Caco-2 (cell line): ENCODE data around the gene ERCC5. TPM values are rescaled to one million over a fixed set of nuclear protein-coding genes. Genes with fewer than 3 reads are reported as not detected.

ENCODE experiments used
- BruUV-seq: library from RNA; stranded (reverse); fragments of 400-500 nt; replicated peaks from 2 replicates; lab custom pipeline; 2021; lab: Mats Ljungman, UMichigan
- CTCF ChIA-PET: fragments of 300-600 bp; sonication (Branson Sonifier 250); formaldehyde crosslinking; loops from one replicate; lab custom pipeline; 2022; ENCODE audit warnings: antibody characterized with exemption; lab: Charles Lee
- POLR2A ChIA-PET: fragments of 300-600 bp; sonication (Branson Sonifier 250); formaldehyde crosslinking; loops from one replicate; lab custom pipeline; 2022; ENCODE audit warnings: antibody characterized with exemption; lab: Charles Lee
- DNase-seq, 2 experiments: peaks; one replicate each; pipeline versions ENCODE4 v3.0.0 to v3.0.0-alpha.2; 2020 to 2022
- H3K27me3 ChIP-seq: replicated peaks from 2 replicates; pipeline ENCODE4 v1.6.0; 2011; ENCODE audit warnings: low read length; ENCODE audit not compliant: control insufficient read depth, insufficient read depth
- H3K36me3 ChIP-seq: 2 replicates; pipeline ENCODE4 v1.5.1; 2011; ENCODE audit warnings: low read length; ENCODE audit not compliant: control insufficient read depth, insufficient read depth
- H3K4me1 ChIP-seq: fragments of 250-450 bp; sonication (Bioruptor Pico); 2 replicates; pipeline ENCODE4 v1.5.1; 2020; ENCODE audit warnings: mild to moderate bottlenecking
- H3K4me3 ChIP-seq: 2 replicates; pipeline ENCODE4 v1.5.1; 2011; ENCODE audit warnings: low read depth, mild to moderate bottlenecking, control low read depth, low read length
- H3K9me3 ChIP-seq: fragments of 250-450 bp; sonication (Bioruptor Pico); 2 replicates; pipeline ENCODE4 v1.5.1; 2020; ENCODE audit warnings: mild to moderate bottlenecking, moderate library complexity
- H3K27ac Mint-ChIP-seq: one replicate; pipeline ENCODE4 v1.8.0; 2022; ENCODE audit warnings: mixed read lengths; ENCODE audit not compliant: unreplicated experiment
- H3K27me3 Mint-ChIP-seq: one replicate; pipeline ENCODE4 v1.8.0; 2022; ENCODE audit warnings: mixed read lengths; ENCODE audit not compliant: insufficient read depth, unreplicated experiment
- H3K36me3 Mint-ChIP-seq: one replicate; pipeline ENCODE4 v1.8.0; 2022; ENCODE audit warnings: mild to moderate bottlenecking, mixed read lengths; ENCODE audit not compliant: insufficient read depth, unreplicated experiment
- H3K4me1 Mint-ChIP-seq: one replicate; pipeline ENCODE4 v1.8.0; 2022; ENCODE audit warnings: low read depth, mixed read lengths; ENCODE audit not compliant: unreplicated experiment
- H3K4me3 Mint-ChIP-seq: one replicate; pipeline ENCODE4 v1.8.0; 2022; ENCODE audit warnings: mild to moderate bottlenecking, moderate library complexity, mixed read lengths; ENCODE audit not compliant: unreplicated experiment
- H3K9me3 Mint-ChIP-seq: one replicate; pipeline ENCODE4 v1.8.0; 2022; ENCODE audit warnings: mixed read lengths; ENCODE audit not compliant: unreplicated experiment
- CTCF ChIP-seq, 2 experiments: fragments of 200-600 bp in 1 of 2; IDR thresholded peaks; 1 replicate in 1 of 2; 2 replicates in 1 of 2; pipeline versions ENCODE4 v1.5.1 to v1.8.0; 2011 to 2022; ENCODE audit warnings: antibody characterized with exemption in 1 of 2, control low read depth in 1 of 2, inconsistent platforms in 1 of 2, low read depth in 1 of 2, low read length in 1 of 2, mild to moderate bottlenecking in 1 of 2, moderate library complexity in 1 of 2; ENCODE audit not compliant: insufficient read depth in 1 of 2, severe bottlenecking in 1 of 2, unreplicated experiment in 1 of 2
- intact Hi-C: fragments of 100-400 bp; cut with micrococcal nuclease; formaldehyde crosslinking; loops from one replicate; pipeline ENCODE4 v1.10.0; 2022; ENCODE audit not compliant: unreplicated experiment
- total RNA-seq: library from RNA; stranded (reverse); gene quantifications from 2 replicates; pipeline ENCODE4 v1.2.3, GENCODE V29; 2022

The ERCC5 gene
- total RNA-seq, 1 experiment from 2014 or later = 31.4 TPM

GRCh38 chr13:102922184-102922583 lies 76.4 kb downstream of the ERCC5 start:
- Mint-ChIP-seq H3K4me3 (no peak overlapping the region), H3K27me3 (peaks cover 2% of the 10 kb centered on the region), H3K9me3 (peaks cover 13% of the 10 kb centered on the region), H3K36me3 (peaks cover 5% of the 10 kb centered on the region), H3K4me1 (peaks cover 3% of the 10 kb centered on the region), H3K27ac (no peak overlapping the region)
- Histone ChIP-seq H3K9me3 (peaks cover 4% of the 10 kb centered on the region; the same call in 1 of the 2 replicates), H3K36me3 (no peaks in the 10 kb centered on the region), H3K4me3 (no peak overlapping the region), H3K27me3 (peaks cover 2% of the 10 kb centered on the region), H3K4me1 (no peaks in the 10 kb centered on the region)
- CTCF ChIA-PET = no interaction called here
- intact Hi-C loops = no loop called here
- TF ChIP-seq CTCF (IDR thresholded peaks at IDR 0.05; ENCODE audit: insufficient read depth in 1 of 2, low read depth in 1 of 2, low read length in 1 of 2, severe bottlenecking in 1 of 2, unreplicated experiment in 1 of 2) = no peak
- DNase-seq = no peak
- POLR2A ChIA-PET = no interaction called here
- no TSS peak for BruUV-seq

Other genes starting within 250 kb of the ERCC5 start
- 58.9 and 64.3 TPM in 2 replicates for gene TPP2, start 249.0 kb upstream of the ERCC5 start, total RNA-seq
- not detected in 2 replicates for gene METTL21C, start 151.0 kb upstream of the ERCC5 start, total RNA-seq
- 27.5 and 30.4 TPM in 2 replicates for gene TEX30, start 72.2 kb upstream of the ERCC5 start, total RNA-seq
- gene POGLUT2, start 47.1 kb upstream of the ERCC5 start, total RNA-seq = 12.0 and 20.1 TPM in 2 replicates
- 14.9 and 19.1 TPM in 2 replicates for gene BIVM, start 46.9 kb upstream of the ERCC5 start, total RNA-seq
- not detected in 2 replicates for gene SLC10A2, start 220.4 kb downstream of the ERCC5 start, total RNA-seq